ENCODE results near the gene SNX24.
A peak's percentile ranks its signal among the peaks of the same experiment; 100 is the strongest.

SNX24 gene

GRCh38 chr5:122985954-122986721 lies 140.7 kb downstream of the SNX24 start:
- no peak for DNase-seq (ENCODE audit: extremely low read depth, low read depth)
- no peak for TF ChIP-seq CTCF (IDR thresholded peaks at IDR 0.05; ENCODE audit: low read depth, low read length)

GRCh38 chr5:122996091-122996490 lies 150.7 kb downstream of the SNX24 start:
- TF ChIP-seq CTCF (IDR thresholded peaks at IDR 0.05; ENCODE audit: low read depth, low read length) = no peak
- no peak for DNase-seq (ENCODE audit: extremely low read depth, low read depth)

GRCh38 chr5:122997294-122997693 lies 151.9 kb downstream of the SNX24 start:
- TF ChIP-seq CTCF (IDR thresholded peaks at IDR 0.05; ENCODE audit: low read depth, low read length) = no peak
- DNase-seq (ENCODE audit: extremely low read depth, low read depth) = no peak

- peak; percentile 30 for TF ChIP-seq CTCF (IDR thresholded peaks at IDR 0.05; ENCODE audit: low read depth, low read length)
- DNase-seq (ENCODE audit: extremely low read depth, low read depth) = no peak
Measured at GRCh38 chr5:122999947-123000563, 154.6 kb downstream of the SNX24 start.

- no peak for TF ChIP-seq CTCF (IDR thresholded peaks at IDR 0.05; ENCODE audit: low read depth, low read length)
- no peak for DNase-seq (ENCODE audit: extremely low read depth, low read depth)
Measured at GRCh38 chr5:123000731-123001130, 155.3 kb downstream of the SNX24 start.

GRCh38 chr5:123001808-123002207 lies 156.4 kb downstream of the SNX24 start:
- no peak for TF ChIP-seq CTCF (IDR thresholded peaks at IDR 0.05; ENCODE audit: low read depth, low read length)

GRCh38 chr5:123007182-123007581 lies 161.8 kb downstream of the SNX24 start:
- no peak for DNase-seq (ENCODE audit: extremely low read depth, low read depth)
- TF ChIP-seq CTCF (IDR thresholded peaks at IDR 0.05; ENCODE audit: low read depth, low read length) = no peak

More at GRCh38 chr5:123001808-123002207, 156.4 kb downstream of the SNX24 start:
- no peak for DNase-seq (ENCODE audit: extremely low read depth, low read depth)
